Measurements from ENCODE around the gene NPDC1. TPM values are rescaled to one million over a fixed set of nuclear protein-coding genes. Genes with fewer than 3 reads are reported as not detected.
A peak's percentile ranks its signal among the peaks of the same experiment; 100 is the strongest.

NPDC1 gene
- total RNA-seq, 4 donors from 2014 or later: 25.2 to 221 (median 59.2) TPM

- H3K4me1 ChIP-seq: peaks cover 0 to 5% of the 10 kb centered on the region in 2 donors
These were observed 1.9 kb downstream of the NPDC1 start for GRCh38 chr9:137044037-137044436.

DNA sequence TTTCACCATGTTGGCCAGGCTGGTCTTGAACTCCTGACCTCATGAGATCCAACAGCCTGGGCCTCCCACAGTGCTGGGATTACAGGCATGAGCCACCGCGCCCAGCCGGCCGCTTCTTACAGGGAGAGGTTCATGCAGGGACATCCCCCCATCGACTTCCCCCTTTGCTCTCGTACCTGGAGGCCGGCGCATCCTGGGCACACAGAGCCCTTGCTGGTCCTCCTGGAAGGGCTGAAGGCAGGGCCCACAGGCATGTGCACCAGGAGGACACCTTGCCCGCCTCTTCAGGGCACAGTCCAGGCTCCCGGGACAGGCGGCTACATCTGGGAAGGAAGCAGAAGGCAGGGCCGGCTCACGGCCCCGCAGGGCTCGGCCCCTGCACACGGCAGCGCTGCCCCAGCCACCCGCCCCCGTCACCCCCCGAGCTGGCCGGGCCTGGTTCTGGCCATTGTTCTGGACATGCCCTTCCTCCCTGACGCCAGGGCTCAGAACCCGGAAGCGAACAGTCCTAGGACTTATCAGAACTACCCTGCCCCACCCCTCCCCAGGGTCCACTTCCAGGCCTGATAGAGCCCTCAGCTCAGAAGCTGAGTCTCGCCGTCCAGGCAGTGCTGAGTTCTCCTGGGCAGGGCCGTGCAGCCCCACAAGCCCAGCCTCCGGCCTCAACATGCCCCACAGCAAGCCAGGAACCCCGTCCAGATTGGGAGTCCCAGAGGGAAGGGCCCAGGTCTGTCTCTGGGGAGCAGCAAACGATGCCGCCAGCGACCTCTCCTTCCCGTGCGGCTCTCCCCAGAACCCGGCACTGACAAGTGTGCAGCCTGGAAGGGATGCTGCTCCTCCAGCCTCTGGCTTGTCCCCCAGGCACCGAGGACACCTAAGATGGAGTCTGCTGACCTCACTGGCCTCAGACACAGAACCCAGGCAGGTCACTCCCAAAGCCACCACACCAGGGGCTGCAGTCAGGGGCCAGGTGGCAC, 2.9 kb downstream of the NPDC1 start:
- DNase-seq: peak in 1 of 2 donors; percentile 68
- Histone ChIP-seq H3K27ac (peak overlapping the region; percentile 36 to 50), H3K27me3 (no peaks in the 10 kb centered on the region), H3K9me3 (no peaks in the 10 kb centered on the region), H3K36me3 (no peaks in the 10 kb centered on the region), H3K4me3 (no peak overlapping the region), H3K4me1 (peaks cover 0 to 5% of the 10 kb centered on the region in 2 donors)
- intact Hi-C loops (cut with DNase I; ENCODE audit: low total_unique reads): no loop called here
- TF ChIP-seq, protein P1, sequence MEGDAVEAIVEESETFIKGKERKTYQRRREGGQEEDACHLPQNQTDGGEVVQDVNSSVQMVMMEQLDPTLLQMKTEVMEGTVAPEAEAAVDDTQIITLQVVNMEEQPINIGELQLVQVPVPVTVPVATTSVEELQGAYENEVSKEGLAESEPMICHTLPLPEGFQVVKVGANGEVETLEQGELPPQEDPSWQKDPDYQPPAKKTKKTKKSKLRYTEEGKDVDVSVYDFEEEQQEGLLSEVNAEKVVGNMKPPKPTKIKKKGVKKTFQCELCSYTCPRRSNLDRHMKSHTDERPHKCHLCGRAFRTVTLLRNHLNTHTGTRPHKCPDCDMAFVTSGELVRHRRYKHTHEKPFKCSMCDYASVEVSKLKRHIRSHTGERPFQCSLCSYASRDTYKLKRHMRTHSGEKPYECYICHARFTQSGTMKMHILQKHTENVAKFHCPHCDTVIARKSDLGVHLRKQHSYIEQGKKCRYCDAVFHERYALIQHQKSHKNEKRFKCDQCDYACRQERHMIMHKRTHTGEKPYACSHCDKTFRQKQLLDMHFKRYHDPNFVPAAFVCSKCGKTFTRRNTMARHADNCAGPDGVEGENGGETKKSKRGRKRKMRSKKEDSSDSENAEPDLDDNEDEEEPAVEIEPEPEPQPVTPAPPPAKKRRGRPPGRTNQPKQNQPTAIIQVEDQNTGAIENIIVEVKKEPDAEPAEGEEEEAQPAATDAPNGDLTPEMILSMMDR (IDR thresholded peaks at IDR 0.05): no peak
- peak in 1 of 2 donors; percentile 13 for TF ChIP-seq POLR2A (IDR thresholded peaks at IDR 0.05)

More at GRCh38 chr9:137044037-137044436, 1.9 kb downstream of the NPDC1 start:
- DNase-seq: no peak
- no peak for TF ChIP-seq POLR2A (IDR thresholded peaks at IDR 0.05)
- TF ChIP-seq, protein P1 (IDR thresholded peaks at IDR 0.05): no peak
- Histone ChIP-seq H3K27me3 (peaks cover 0 to 6% of the 10 kb centered on the region in 2 donors), H3K4me3 (no peak overlapping the region), H3K9me3 (no peaks in the 10 kb centered on the region), H3K27ac (peak overlapping the region; percentile 36 to 50), H3K36me3 (no peaks in the 10 kb centered on the region)
- intact Hi-C loops (cut with DNase I; ENCODE audit: low total_unique reads): no loop called here

DNA sequence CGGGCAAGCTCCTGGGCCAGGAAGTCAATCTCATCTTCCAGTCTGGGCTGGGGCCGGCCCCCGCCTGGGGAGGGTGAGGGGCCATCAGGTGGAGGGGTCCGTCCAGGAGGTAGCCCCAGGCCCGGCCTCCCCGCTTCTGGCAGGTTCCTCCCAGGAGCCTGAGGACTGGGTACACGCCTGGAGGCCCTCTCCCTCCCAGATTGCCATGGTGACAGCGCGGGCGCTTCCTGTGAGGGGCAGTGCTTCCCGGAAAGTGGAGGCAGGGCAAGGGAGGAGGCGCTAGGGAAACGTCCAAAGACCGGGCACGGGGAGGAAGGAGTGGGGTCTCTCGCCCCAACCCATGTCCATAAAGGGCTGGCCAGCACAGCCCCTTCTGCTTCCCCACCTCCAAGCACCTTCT, 4.9 kb downstream of the NPDC1 start:
- H3K27ac ChIP-seq: no peak overlapping the region
- H3K36me3 ChIP-seq: no peaks in the 10 kb centered on the region
- no peaks in the 10 kb centered on the region for H3K9me3 ChIP-seq
- peaks cover 0 to under 1% of the 10 kb centered on the region in 2 donors for H3K4me1 ChIP-seq
- intact Hi-C loops (cut with DNase I; ENCODE audit: low total_unique reads): no loop called here
- no peaks in the 10 kb centered on the region for H3K27me3 ChIP-seq
- DNase-seq: no peak
- TF ChIP-seq POLR2A (IDR thresholded peaks at IDR 0.05): no peak
- no peak overlapping the region for H3K4me3 ChIP-seq

DNA sequence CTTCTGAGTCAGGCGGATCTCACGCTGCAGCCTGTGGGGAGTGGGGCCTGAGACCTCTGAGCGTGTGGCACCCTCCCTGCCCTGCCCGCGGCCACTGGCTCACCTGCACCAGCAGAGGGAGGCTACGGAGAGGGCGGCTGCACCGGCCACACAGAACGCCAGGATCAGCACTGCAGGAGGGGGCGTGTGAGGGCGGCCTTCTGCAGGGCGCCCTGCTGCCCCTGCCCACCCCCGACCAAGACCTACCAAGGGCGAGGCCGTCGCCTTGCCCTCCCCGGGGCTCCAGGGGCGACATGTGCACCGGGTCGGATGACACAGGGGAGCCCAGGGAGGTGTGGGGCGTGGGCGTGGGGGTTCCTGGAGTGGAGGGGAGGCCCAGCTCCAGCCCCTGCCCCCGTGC, 5.4 kb downstream of the NPDC1 start:
- no peak overlapping the region for H3K4me3 ChIP-seq
- no peak for DNase-seq
- no peaks in the 10 kb centered on the region for H3K9me3 ChIP-seq
- H3K4me1 ChIP-seq: no peaks in the 10 kb centered on the region
- H3K27me3 ChIP-seq: no peaks in the 10 kb centered on the region
- H3K36me3 ChIP-seq: no peaks in the 10 kb centered on the region
- intact Hi-C loops (cut with DNase I; ENCODE audit: low total_unique reads): no loop called here
- no peak overlapping the region for H3K27ac ChIP-seq
- no peak for TF ChIP-seq POLR2A (IDR thresholded peaks at IDR 0.05)
- TF ChIP-seq, protein P1 (IDR thresholded peaks at IDR 0.05): no peak

DNA sequence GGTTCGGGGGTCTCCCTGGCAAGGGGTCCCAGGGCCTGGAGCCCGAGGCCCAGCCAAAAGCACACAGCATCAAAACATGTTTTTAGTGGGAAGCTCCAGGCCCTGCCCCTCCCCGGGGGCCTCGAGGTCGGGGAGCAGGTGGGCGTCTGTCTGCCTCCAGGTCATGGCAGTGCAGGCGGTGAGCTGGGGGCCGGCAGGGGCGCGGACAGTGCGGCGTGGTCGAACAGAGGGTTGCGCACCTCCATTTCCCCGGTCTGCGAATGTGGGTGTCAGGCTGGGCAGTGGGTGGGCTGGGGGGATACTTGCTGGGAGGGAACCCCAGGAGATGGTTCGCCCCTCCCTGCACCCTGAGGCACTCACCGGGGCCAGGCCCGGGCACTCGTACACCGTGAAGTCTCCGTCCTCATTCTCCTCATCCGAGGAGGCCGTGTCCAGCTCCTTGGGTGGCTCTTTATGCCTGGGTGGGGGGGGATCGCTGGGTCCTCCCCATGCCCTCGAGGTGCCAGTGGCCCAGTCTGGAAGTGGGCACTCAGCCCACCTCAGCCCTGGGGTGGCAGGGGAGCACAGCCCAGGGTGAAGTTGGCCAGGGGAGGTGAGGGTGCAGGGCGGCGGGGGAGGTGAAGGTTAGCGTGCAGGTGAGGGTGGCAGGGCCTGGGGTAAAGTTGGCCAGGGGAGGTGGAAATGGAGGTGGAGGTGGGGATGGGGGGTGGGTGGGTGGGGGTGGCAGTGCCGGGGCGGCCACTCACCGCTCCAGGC, 6.2 kb downstream of the NPDC1 start:
- Histone ChIP-seq H3K27ac (no peak overlapping the region), H3K9me3 (no peaks in the 10 kb centered on the region), H3K27me3 (no peaks in the 10 kb centered on the region), H3K4me1 (no peaks in the 10 kb centered on the region), H3K4me3 (no peak overlapping the region), H3K36me3 (no peaks in the 10 kb centered on the region)
- no peak for TF ChIP-seq POLR2A (IDR thresholded peaks at IDR 0.05)
- TF ChIP-seq, protein P1 (IDR thresholded peaks at IDR 0.05): no peak
- DNase-seq: no peak
- intact Hi-C loops (cut with DNase I; ENCODE audit: low total_unique reads): no loop called here
